Measurements from ENCODE around the gene ZSWIM1.

DNA sequence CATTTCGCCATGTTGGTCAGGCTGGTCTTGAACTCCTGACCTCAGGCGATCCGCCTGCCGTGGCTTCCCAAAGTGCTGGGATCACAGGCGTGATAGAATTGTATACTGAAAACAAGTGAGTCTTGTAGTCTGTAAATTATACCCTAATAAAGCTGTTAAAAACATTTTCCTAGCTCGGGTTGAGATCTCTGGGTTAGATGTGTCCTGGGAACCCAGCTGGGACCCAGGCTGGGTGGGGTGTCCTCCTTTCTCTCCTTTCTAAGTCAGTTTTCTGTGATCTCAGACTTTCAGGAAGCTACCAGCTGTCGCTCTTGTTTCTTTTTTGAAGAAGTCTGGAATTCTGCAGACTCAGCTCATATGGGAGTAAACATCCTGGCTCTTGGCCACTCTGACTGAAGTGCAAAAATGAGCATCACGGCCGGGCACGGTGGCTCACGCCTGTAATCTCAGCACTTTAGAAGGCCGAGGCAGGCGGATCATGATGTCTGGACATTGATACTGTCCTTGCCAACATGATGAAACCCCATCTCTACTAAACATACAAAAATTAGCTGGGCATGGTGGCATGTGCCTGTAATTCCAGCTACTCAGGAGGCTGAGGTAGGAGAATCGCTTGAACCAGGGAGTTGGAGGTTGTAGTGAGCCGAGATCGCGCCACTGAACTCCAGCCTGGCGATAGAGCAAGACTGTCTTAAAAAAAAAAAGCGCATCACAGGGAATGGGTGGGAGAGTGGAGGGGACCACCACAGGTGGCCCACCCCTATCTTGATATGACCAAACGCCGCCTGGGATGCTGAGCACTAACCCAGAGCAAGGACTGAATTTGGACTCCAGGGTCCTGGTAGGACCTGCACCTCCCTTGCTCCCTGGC is 43.6 kb downstream of the ZSWIM1 start:
- TF ChIP-seq CTCF (IDR thresholded peaks at IDR 0.05) (no peak), EZH2 (IDR thresholded peaks at IDR 0.05; ENCODE audit: borderline replicate concordance, insufficient read depth, low read depth, low read length, poor library complexity, severe bottlenecking) (no peak)
